GM18909 (cell line): ENCODE measurements around the gene SULT2B1.

Experiments used
- ATAC-seq: cut with Tn5 transposase; IDR thresholded peaks from one replicate; pipeline ENCODE4 v1.9.1; 2021; ENCODE audit warnings: mild to moderate bottlenecking; ENCODE audit not compliant: unreplicated experiment, poor library complexity

SULT2B1 gene

GRCh38 chr19:48596679-48597465 lies 44.9 kb downstream of the SULT2B1 start:
- no peak for ATAC-seq

- ATAC-seq: no peak
These were observed 47.2 kb downstream of the SULT2B1 start for GRCh38 chr19:48598996-48599700.

- ATAC-seq: no peak
These were observed 48.9 kb downstream of the SULT2B1 start for GRCh38 chr19:48600679-48601417.

GRCh38 chr19:48603001-48603400 lies 51.0 kb downstream of the SULT2B1 start:
- ATAC-seq: no peak

GRCh38 chr19:48603449-48603848 lies 51.5 kb downstream of the SULT2B1 start:
- ATAC-seq: no peak

GRCh38 chr19:48603850-48604249 lies 51.9 kb downstream of the SULT2B1 start:
- no peak for ATAC-seq

GRCh38 chr19:48606463-48607358 lies 54.7 kb downstream of the SULT2B1 start, which contains the start of gene SPACA4:
SPACA4 (plus strand) TSS chr19:48606742; CDS start chr19:48606979, 237 bp downstream.
- no peak for ATAC-seq

GRCh38 chr19:48607359-48607755 lies 55.4 kb downstream of the SULT2B1 start:
- no peak for ATAC-seq

GRCh38 chr19:48608798-48609263 lies 56.9 kb downstream of the SULT2B1 start:
- no peak for ATAC-seq

- no peak for ATAC-seq
These were observed 57.7 kb downstream of the SULT2B1 start for GRCh38 chr19:48609571-48610108.

- ATAC-seq: no peak
These were observed 59.9 kb downstream of the SULT2B1 start for GRCh38 chr19:48611872-48612271.

GRCh38 chr19:48613024-48613851 lies 61.3 kb downstream of the SULT2B1 start:
- ATAC-seq: no peak

- ATAC-seq: no peak
These were observed 62.0 kb downstream of the SULT2B1 start for GRCh38 chr19:48613852-48614435.

- ATAC-seq: no peak
These were observed 62.7 kb downstream of the SULT2B1 start, which contains the start of gene FAM83E for GRCh38 chr19:48614436-48615230. FAM83E (minus strand) TSS chr19:48615076; CDS start chr19:48613372, 1,704 bp downstream.

- ATAC-seq: no peak
These were observed 63.5 kb downstream of the SULT2B1 start for GRCh38 chr19:48615231-48616040.

GRCh38 chr19:48616041-48616436 lies 64.1 kb downstream of the SULT2B1 start:
- no peak for ATAC-seq
